Breast epithelium (tissue), 3 donors: Measurements from ENCODE around the gene ROCK2.

Source experiments
- POLR2A ChIP-seq: fragments of 450-650 bp; IDR thresholded peaks from one replicate; pipeline ENCODE4 v1.6.1; 2016; ENCODE audit warnings: antibody characterized with exemption, mild to moderate bottlenecking, moderate library complexity
- POLR2AphosphoS5 ChIP-seq, 3 donors: sonication (generic); formaldehyde crosslinking; IDR thresholded peaks; one replicate each; pipeline ENCODE4 v1.6.1; 2017; ENCODE audit warnings: antibody characterized with exemption in 3 of 3
- TF ChIP-seq, protein P1 (sequence below), 3 donors: fragments of 450-650 bp; IDR thresholded peaks; one replicate each; pipeline ENCODE4 v1.5.1; 2016 to 2017; ENCODE audit warnings: antibody characterized with exemption in 3 of 3, mild to moderate bottlenecking in 3 of 3, moderate library complexity in 3 of 3

DNA sequence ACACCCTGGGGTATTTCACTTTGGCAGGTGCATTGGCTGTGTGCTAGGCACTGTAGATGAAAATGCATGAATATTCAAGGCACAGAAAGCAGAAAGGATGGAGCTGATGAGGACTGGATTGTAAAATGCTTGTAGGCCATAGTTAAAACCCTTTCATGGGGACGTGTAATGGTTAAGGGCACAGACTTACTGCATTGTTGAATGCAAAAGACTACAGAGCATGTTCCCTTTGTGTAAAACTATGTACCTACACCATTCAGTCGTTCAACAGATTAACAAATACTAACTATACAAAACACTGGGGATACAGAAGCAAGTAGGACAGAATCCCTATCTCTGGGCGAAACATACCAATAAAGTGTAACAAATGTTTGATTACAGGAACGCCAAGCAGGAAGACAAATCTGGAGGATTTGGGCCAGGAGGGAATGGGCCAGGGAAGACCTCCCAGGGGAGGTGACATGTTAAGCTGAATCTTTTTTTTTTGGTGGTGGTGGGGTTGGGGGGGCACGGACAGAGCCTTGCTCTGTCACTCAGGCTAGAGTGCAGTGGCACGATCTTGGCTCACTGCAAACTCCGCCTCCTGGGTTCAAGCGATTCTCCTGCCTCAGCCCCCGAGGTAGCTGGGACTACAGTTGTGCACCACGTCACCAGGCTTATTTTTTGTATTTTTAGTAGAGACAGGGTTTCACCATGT is 19.6 kb upstream of the ROCK2 start:
- TF ChIP-seq, protein P1, sequence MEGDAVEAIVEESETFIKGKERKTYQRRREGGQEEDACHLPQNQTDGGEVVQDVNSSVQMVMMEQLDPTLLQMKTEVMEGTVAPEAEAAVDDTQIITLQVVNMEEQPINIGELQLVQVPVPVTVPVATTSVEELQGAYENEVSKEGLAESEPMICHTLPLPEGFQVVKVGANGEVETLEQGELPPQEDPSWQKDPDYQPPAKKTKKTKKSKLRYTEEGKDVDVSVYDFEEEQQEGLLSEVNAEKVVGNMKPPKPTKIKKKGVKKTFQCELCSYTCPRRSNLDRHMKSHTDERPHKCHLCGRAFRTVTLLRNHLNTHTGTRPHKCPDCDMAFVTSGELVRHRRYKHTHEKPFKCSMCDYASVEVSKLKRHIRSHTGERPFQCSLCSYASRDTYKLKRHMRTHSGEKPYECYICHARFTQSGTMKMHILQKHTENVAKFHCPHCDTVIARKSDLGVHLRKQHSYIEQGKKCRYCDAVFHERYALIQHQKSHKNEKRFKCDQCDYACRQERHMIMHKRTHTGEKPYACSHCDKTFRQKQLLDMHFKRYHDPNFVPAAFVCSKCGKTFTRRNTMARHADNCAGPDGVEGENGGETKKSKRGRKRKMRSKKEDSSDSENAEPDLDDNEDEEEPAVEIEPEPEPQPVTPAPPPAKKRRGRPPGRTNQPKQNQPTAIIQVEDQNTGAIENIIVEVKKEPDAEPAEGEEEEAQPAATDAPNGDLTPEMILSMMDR (IDR thresholded peaks at IDR 0.05) = no peak
- TF ChIP-seq POLR2AphosphoS5 (IDR thresholded peaks at IDR 0.05) (no peak), POLR2A (no peak)
